ENCODE results near the gene CSF1R.

The CSF1R gene

DNA sequence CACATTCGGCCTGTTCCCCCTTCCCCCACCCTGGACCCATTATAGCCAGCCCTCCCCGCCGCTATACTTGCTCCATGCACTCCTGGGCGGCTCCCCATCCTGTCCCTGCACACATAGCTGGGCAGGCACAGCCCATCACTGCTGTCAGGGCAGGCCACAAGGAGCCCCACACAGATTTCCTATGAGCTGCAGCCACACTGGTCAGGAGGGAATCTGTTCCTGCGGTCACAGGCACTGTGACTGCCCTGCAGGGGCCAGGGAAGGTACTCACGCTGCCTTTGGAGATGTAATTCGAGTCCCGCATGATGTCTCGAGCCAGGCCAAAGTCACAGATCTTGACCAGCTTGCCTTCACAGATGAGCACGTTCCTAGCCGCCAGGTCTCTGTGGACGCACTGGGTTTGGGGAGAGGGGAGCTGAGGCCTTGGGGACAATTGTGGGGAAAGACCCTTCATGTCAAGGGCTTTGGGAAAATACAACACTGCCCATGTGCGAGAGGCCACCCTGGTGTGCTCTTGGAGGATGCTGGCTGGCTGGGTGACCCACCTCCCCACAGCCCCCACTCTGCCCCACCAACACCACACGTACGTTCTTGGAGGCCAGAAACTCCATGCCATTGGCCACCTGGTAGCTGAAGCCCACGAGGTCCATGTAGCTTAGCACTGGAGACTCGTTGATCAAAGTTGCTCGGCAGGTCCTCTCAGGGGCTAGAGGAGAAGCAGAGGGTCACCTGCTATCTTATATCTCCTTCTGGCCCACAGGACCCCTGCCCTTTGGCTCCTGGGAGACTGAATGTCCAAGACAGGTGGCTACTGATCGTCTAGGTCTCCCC lies 34.5 kb upstream of the CSF1R start:
- DNase-seq: no peak

DNA sequence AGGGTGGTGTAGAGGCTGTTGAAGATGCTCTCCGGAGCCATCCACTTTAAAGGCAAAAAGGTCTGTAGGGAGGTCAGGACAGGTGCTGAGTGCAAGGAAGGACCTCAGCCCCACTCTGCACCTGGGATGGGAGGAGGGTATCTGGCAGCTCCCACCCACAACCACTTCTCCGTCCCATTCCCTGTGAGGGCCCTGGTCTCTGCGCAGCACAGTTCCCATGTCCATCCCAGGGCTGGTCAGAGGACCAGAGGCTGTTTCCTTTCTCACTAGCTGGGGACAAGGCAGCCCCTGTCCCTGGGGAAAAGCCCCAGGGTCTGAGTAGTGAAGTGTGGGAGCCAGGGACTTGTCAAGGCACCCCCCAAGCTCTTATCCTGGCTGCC lies 33.7 kb upstream of the CSF1R start:
- no peak for DNase-seq

DNA sequence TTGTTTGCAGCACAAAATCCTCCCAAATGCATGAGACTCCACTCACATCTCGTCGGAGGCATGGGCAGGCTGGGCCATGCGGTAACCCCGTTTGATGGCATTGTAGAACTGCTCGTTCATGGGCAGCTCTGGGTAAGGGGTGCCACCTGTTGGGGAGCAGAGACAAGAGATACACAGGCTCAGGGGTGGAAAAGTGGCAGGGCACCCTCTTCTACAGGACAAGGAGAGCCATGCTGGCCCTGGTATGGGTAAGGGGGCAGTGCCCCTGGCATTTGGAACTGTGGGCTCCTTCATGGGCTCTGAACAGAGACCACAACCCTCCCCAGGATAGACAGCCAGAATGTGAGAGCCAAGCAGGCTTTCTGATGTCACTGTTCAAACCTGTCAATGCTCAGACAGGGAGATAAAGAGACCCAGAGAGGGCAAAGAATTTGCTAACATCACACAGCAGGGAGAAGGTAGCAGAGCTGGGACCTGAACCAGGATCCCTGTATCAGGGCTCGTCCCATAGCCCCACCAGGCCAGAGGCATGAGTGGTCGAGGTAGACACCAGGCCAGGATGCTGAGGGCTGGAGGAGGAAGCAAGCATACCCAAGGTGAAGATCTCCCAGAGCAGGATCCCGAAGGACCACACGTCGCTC lies 33.2 kb upstream of the CSF1R start:
- no peak for DNase-seq

DNA sequence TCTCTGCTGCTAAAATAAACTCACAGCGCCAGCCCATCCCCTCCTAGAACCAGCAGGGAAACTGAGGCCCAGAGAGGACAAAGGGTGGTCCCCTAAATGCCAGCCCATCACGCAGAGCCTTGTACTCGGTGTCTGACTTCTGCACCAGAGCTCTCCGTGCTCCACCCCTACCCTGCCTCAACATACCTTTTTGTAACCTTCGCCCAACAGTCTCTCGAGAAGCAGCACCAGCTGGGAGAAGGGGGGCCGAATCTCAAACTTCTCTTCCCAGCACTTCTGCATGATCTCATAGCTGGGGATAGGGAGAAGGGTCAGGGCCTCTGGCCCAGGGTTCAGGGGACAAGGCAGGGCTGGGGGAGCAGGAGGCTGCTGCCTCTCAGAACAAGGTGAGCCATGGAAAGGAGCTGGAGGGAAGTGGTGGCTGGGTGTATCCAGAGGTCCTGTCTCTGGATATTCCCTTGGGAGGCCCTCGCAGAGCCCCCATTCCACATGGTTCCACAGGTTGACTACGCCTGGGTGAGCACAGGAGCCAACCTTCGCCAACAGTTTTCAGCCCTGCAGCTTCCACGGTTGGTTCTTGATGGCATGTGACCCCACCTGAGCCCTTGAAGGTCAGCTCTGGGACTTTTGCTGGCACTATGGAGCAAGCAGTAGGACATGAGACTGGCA lies 32.3 kb upstream of the CSF1R start:
- DNase-seq: no peak

DNA sequence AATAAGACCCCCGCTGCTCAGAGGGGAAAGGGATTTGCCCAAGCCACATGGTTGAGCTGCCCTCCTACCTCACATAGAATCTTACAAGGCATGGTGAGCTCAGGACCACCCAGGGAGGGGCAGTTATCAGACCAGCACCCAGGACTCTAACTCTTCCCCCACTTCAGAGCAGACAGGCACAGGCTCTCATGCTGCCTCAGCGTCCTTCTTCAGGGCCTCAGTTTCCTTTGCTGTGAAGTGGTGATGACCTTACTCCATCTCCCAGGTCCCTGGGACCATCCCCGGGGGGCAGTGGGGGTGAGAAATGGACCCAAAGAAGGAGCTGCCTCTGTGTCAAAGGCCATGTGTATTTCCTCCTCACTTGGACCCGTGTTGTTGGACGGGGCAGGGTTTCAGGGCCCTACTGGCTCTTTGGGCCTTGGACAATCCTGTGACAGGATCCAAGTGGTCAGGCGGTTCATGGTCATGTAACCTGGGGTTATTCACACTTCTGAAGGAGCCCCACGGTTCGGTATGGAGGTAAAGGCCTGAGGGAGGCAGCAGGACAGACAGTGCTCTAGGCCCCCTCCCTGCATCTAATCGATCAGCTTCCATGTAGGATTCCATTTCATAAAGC lies 31.7 kb upstream of the CSF1R start:
- DNase-seq: no peak

DNA sequence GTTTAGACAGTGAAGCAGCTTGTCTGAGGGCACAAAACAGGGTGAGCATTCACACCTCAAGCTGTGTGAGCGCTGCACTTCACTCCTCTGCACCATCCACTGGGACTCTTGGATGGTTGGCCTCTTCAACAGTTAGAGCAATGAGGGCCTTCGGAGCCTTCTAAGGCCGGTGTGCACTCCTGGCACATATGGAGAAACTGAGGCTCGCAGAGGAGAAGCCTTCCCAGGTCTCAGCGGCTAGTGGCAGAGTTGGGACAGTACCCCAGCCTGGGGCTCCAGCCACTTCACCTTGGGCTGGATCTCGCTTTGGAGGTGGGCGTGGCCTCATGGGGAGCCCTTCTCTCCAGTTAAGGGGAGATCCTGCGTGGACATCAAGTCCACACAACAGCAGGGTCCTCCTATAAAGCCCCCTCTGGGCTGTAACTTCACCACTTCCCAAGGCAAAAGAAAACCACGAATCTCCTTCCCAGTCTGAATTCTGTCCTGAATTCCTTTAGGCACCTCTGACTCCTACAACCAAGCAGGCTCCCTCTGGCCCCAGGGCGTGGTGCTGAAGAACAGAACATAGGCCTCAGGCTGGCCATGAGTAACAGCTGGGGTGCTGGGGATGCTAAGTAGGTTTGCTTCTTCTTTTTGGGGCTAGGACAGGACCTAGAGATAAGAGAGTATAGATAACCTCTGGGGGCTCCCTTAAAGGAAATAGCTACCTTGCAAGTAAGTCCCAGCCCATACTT lies 30.5 kb upstream of the CSF1R start:
- DNase-seq: no peak

DNA sequence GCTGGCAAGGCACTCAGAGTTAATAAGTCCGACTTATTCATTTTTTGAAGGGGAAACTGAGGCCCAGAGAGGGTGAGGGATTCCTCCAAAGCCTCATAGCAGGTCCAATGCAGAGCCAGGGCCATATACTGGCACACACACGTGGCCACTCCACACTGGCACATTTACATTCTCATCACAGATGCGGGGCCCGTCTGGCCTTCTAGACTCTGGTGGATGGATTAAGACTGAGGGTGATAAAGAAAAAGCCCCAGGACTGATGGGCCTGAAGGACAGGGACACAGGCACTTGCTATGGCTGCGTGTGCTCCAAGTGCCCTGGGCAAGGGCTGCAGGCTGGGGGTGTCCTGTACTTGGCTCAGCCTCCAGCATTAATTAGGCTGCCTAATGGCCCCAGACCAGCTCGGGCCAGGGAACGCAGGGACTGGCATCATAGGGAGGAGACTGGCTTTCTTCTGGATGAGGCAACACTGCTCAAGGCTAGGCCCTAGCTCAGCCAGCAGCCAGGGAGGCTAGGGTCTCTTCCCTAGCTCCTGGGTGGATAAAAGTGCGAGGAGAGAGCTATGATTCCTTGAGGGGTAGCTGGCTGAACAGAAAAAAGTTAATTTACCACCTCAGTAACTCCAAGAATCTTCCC lies 28.5 kb upstream of the CSF1R start:
- no peak for DNase-seq

DNA sequence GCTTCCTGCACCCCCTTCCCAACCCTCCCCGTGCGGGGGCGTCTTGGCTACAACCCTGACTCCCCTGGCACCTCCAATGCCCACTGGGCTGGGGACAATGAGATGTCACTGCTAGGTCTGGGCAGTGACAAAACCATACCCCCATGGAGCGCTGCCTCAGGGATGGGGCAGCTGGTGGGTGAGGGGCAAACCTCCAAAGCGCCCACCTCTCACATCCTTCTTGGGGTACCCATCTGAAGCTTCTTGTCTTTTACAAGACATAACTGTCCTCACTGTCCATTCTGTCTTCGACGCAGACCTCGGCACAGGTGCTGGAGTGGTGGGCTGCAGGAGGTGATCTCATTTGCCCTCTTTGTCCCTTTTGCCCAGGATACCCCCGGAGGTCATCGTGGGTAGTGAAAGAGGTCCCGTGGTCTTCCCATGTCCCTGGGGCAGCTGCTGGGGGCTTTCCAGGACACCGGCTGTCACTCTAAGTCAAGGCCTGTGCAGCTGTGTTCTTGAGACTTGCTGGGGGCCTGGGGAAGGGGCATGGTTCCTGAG lies 27.8 kb upstream of the CSF1R start:
- no peak for DNase-seq

DNA sequence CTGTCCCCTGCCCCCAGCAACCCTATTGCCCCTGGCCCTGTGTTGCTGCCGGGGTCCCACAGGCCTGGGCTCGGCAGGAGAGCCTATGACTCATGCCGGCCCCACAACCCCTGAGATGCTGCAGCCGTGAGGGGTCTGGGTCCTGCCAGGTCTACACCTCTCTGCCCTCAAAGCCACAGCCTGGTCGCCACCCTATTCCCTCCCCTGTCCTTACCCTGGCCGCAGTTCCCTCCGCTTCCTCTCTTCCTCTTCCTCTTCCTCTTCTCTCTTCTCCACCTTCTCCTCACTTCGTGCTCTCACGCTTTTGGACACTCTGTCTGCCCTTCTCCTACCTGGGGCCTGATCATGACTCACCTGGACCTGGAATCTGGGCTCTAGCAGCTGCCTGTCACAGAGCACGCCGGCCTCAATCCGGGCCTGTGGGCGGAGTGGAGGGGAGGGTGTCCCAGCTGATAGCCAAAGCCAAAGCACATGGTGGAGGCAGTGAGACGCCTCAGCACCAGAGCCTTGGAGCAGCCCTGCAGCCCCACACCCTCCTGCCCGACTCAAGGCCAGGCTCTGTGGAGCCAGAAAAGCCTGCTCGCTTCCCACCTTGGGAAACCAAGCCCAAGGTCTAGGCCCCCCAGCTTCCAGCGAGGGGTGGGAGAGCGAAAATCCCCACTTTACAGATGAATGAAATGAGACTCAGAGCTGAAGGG lies 26.8 kb upstream of the CSF1R start:
- no peak for DNase-seq

DNA sequence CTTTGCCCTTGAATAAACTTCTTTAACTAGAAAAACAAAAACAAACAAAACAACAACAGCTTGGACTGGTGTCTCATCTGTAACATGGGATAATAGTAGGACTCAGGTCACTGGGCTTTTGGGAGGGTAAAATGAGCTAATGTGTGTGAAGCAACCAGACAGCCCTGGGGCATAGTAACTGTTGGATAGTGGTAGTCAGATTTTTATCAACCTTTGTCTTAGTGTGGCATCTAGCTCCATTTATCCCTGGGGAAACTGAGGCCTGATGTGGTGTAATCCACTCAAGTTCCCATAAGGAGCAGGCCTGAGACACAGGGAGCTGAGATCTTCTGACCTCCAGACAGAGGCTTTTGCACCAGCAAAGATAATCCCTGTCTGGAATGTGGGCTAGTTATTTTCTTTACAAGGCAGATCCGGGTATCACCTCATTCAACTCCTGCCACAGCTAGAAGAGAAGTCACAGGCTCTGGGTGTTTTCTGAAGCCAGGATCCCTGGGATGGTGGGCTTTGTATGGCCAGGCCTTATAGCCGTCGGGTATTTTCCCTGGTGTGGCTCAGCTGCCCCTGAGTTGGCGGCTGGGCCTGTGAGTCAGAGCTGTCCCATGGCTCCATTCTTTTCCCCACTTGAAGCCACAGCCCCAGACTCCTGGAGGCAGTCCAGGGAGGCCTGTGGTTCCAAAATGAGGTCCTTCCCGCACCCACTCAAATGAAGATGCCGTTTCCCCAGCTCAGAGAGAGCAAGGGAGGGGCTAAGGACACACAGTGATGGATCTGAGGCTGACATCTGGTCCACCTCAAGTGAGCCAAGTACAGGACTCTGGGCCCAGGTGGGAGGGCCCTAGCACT lies 26.1 kb upstream of the CSF1R start:
- DNase-seq: no peak

DNA sequence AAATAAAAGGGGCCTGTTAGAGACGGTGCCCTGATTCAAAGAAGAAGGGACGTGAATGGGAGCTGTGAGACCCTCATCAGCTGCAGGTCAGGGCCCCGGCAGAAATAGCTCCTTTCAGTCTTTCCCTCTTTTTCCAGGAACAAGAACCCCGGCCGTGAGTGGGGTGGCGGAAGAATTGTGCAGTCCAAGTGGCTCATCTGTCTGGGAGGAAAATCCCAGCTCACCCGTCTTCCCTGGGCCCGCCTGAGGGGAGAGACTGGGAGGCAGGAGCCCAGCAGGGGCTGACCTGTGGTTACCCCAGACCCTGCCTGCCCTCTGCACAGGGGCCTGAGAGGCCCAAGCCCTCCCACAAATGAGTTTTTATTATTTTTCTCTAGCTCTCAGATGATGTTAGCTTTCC lies 24.8 kb upstream of the CSF1R start:
- no peak for DNase-seq

DNA sequence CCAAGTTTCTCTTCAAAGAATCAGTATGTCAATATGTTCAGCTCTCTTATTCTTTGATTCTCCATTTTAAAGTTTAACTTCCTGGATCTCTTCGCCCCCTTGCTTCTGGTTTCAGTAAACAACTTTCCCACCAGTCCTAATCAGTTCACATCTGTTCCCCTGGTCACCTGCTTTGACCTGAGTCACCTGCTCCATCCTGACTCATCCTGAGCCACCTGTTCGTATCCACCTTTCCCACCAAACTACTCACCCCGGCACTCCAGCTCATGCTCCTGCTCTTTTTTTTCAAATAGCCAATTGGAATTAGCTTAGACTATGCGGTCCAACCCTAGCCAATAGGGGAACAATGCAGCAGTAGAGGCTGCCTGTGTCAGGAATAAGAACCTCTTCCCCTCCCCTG lies 23.6 kb upstream of the CSF1R start:
- DNase-seq: no peak

DNA sequence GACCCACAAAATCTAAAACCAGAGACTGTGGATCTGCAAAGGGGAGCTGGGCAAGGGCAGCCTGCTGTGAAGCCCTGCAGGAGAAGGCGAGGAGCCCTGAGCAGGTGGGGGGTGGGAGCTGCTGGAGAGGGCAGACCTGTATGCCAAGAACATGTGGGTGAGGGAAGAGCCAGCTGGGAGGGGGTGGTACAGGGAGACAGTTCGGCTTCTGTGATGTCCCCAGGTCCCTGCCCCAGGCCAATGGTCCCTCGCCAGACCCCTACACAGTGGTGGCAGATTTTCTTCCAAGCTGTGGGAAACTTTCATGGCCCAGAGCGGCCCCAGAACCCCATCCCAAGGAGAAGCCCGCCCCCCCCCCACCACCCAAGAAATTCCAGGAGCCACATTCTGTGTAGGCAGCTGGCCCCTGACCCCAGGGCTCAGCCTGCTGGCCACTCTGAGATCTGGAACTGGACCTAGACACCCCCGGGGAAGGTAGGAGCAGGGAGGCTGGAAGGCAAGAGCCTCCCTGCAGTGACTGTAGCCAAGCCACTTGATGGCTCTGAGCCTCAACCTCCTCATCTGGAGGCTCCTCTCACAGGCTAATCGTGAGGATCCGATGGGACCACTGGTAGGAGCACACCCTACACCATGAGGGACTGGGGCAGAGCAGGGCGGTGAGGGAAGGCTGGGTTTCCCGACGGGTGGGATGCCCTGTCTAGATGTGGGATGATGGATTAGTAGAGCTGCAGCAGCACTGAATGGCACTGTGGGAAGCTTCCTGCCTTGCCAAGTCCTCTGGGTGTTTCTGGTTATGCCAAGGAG lies 22.6 kb upstream of the CSF1R start:
- DNase-seq: no peak

DNA sequence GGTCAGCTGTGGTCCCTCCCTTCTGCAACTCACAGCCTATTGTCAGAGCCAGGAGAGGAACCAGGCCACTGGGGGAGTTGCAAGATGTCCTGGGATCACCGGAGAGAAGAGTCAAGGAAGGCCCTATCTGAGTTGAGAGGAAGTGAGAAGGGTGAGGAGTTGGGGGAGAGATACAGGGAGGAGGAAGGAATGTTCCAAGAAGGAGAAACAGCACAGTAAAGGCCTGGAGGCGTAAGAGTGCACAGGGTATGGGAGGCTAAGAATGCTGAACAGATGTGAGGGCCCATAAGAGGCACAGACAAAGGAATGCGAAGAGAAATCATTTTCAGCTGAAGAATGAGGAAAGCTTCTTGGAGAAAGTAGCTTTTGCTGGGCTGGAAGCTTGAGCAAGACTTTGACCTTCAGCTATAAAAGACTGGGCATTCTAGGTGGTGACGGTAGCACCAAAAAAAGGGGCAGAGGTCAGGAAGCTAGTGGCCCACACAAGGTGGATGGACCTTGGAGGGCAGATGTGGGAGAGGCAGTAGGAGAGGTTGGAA lies 21.6 kb upstream of the CSF1R start:
- DNase-seq: no peak

DNA sequence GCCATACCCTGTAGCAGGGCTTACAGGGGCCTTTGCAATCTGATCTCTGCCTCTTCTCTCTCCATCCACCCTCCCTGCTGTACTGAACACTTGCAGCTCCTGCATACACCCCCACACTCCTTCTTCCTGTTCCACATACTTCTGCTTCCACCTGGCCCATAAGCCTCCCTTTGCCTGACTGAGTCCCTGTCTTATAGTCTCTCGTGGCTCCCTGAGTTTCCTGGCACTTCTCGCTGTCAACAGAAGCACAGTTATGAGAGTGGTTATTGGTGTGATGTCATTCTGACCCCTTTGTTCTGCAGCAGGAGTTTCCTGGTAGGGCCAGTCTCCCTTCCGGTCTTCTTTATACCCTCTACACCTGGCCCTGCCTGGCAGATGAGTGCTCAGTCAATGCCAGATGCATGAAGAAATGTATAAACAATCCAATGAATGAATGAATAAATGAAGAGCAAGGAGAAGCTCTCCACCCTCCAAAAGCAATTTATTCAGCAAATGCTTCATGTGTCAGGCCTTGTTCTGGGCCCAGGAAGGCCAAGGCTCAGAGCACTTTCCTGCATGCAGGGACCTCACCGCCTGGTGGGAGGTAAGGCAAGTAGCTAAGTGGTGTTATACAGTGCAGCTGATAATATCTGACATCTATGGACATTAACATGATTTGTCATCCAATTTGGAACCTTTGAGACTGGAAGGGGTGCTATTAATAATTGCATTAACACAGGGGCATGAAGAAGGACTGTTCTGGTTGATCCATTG lies 20.5 kb upstream of the CSF1R start:
- no peak for DNase-seq

DNA sequence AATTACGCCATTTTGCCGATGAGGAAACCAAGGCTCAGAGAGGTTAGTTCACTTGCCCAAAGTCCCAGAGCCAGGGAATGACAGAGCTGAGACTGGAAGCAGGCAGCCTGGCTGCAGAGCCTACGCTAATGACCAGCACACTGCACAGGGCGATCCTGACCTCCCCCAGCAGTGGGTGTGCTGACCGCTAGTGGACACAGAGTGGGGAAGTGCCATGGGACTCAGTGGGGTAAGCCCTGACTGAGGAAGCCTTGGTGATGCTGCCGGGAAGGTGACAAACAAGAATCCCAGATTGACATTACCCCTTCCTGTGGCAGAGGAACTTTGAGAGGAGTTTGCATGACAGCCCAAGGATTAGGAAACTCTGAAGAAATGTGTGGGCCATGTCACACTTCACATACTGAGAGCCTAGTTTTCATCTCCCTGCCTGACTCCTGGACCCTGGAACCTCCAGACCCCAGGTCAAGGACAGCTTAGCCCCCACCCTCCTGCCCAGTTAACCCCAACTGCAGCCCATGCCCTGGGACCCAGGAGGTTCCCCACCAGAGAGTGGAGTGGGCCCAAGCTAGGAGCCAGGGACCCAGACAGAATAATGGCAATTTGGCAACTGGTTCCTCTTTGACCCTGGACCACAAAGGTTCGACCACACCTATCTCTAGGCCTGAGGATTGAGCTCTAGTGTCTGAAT lies 19.7 kb upstream of the CSF1R start:
- no peak for DNase-seq

DNA sequence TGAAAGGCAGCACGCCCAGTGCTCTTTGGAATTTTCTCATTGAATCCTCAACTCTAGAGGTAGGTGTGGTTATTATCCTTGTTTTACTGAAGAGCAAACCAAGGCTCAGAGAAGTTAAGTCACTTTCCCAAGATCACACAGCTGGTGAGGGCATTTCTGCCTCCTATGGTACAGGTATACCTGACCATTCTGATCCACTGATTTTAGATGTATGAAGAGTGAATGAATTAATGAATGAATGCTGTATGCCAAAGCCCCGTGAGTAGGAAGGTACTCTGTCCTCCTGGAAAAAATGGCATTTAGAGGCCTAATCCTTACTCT lies 18.2 kb upstream of the CSF1R start:
- no peak for DNase-seq
